Measurements from ENCODE around the gene RAI1.
A peak's percentile ranks its signal among the peaks of the same experiment; 100 is the strongest.
"Not testable (repeated sequence)": the region's sequence is repeated elsewhere in the genome, so short reads cannot be mapped to it uniquely, and the experiment has no call there.

The RAI1 gene

GRCh38 chr17:17666111-17666714, 15.0 kb upstream of the RAI1 start:
- DNase-seq: no peak

DNA sequence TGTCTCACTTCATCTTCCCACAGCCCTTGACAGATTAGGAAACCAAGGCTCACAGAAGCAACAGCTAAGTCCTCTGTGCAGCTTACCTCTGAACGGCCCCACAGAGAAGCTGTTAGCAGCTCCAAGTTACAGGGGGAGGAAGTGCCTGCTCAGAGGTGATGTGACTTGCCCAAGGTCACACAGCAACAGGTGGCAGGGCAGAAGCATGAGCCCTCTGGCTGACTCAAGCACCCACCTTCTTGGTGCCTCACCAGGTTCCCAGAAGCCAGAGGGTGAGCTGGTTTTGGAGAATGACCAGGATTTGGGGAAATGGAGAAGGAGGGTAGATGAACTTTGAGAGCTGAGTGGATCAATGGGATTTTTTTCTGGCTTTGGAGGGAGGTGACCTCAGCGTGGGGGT, 14.0 kb upstream of the RAI1 start:
- DNase-seq: no peak

GRCh38 chr17:17667947-17668346, 13.3 kb upstream of the RAI1 start:
- DNase-seq: no peak

GRCh38 chr17:17668358-17668757, 12.9 kb upstream of the RAI1 start:
- DNase-seq: no peak

- DNase-seq: no peak
Observed at GRCh38 chr17:17668775-17669579, 12.3 kb upstream of the RAI1 start.

GRCh38 chr17:17669580-17670235, 11.6 kb upstream of the RAI1 start:
- DNase-seq: no peak

DNA sequence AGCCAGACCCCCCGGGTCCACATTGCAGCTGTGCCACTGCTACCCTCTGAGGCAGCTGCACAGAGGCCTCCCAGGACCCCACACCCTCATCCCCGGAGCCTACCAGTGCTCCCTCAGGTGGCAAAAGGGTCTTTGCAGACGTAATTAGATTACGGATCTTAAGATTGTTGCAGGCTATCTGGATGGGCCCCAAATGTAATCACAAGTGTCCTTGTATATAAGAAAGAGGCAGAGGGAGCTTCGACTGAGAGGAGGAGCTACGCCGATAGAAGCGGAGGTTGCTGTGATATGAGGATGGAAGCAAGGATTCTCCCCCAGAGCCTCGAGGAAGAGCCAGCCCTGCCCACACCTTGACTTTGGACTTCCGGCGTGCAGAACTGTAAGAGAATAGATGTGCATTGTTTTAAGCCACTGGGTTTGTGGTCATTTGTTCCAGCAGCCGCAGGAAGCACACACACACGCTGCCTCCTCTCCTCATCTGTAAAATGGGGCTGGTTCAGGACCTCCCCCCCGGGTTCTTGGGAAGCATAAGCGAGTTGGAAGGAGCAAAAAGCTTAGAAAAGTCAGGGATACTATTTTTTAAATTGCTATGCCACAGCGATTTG, 10.5 kb upstream of the RAI1 start:
- no peak for DNase-seq

DNA sequence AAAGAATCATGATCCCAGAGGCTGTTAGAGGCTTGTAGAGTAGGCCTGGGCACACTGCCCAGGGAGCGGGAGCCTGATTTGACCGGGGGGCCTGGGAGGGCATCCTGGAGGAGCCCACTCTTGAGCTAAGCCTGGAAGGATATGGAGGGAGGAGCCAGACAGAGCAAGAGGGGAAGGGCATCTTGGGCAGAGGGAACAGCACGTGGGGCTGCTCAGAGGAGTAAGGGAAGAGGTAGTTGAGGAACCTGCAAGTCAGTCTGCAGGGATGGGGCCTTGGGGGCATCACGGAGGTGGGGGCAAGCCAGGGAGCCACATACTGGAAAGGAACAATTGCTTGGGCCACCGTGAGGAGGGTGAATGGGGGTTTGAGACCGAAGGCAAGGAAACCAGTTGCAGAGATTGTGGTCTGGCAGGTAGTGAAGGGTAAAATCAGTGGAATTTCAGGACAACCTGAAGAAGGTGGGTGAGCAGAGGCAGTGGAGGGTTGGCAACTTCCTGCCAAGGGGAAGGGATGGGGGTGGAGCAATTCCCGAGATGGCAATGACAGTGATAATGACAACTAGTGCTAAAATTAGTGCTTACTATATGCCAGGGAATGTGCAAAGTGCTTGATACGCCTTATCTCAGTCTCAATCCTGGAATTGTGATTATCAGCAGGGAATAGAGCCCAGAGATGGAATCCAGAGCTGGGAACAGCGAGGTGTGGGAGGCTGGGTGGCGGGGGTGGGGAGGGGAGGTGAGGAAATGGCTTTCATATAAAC, 9.7 kb upstream of the RAI1 start:
- no peak for DNase-seq

DNA sequence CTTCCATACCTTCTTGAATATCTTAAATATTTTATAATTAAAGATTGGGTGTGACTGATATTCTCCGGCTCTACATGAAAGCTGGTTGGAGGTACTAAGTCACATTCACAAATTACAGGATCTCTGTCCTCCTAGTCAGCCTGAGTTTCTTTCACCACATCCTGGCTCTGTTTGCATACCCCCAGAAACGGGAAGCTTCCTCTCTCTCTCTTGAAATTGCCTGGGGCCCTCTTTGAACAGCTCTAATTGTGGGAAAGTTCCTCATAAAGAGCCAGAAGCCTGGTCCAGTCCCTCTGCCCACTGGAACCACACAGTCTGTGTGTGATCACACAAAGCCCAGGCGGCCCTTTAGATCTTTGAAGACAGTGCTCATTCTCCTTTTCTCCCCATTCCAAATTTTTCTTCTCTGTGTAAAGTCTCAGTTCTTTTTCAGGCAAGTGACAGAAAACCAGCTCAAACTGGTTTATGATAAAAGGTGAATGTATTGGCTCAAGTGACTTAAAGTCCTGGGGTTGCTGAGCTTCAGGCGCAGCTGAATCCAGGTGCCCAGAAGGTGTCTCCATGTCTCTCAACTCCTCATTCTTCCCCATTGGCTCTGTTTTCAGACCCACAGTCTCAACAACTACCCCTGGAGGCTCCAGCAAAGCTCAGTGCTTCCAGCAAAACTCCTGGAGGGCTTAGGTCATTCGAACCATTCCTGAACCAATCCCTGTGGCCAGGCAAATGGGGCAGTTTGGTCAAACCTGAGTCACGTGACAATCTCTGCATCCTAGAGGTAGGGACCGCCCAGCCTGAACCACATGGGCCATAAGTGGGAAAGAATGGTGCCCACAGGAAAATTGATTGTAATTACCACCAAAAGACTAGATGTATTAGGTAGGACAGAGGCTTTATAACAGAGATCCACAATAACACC, 8.5 kb upstream of the RAI1 start:
- no peak for DNase-seq

DNA sequence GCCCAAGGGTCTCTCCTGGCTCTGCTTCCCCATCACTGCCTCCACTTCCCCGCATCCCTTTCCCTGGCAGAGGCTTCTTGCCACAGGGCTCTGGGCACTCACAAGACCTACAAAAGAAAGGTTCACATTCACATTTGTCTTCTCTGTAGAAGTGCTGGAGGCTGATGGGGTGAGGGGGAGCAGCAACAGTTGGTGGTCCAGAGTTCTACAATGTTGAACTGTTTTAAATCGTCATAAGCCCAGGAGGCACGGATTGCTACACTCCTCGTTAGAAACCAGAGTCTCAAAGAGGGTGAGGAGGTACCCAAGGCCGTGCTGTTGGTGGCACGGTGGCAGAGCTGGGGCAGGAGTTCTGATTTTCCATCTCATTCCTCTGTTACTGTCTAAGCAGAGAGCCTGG, 5.8 kb upstream of the RAI1 start:
- DNase-seq: no peak

DNA sequence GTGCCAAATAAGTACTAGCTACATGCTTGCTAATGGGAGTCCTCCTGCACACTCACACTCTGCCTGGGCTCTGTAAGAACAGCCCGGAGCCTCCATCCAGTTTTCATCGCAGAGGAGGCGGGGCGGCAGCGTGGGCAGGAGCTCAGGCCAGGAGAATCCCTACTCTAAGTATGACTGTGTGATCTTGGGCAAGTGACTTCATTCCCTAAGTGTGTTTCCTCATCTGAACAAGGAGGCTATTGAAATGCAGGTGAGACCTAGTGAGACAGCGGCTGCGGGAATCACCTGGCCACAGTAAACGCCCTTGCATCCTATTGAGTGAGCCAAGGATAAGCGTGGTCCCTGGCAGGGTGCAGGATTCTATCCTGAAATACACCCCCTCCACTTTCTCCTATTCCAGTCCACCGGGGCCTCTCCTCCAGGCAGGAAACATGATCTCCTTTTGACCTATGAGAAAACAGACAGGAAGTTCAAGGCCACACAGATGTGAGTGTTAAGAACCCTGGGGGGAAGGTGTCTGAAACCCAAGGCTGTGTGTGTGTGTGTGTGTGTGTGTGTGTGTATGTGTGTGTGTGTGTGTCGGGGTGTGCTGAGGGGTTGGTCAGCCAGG, 5.2 kb upstream of the RAI1 start:
- no peak for DNase-seq

DNA sequence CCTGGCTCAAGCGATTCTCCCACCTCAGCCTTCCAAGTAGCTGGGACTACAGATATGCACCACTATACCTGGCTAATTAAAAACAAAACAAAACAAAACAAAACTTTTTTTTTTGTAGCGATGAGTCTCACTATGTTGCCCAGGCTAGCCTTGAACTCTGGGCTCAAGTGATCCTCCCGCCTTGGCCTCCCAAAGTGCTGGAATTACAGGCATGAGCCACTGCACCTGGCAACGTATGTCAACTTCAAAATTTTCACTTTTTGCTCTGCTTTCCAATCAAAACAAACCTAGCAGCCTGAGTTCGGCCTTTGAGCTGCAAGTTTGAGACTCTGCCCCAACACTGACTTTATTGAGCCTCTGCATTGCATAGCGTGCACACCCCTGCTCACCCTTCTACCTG, 4.5 kb upstream of the RAI1 start:
- no peak for DNase-seq

DNA sequence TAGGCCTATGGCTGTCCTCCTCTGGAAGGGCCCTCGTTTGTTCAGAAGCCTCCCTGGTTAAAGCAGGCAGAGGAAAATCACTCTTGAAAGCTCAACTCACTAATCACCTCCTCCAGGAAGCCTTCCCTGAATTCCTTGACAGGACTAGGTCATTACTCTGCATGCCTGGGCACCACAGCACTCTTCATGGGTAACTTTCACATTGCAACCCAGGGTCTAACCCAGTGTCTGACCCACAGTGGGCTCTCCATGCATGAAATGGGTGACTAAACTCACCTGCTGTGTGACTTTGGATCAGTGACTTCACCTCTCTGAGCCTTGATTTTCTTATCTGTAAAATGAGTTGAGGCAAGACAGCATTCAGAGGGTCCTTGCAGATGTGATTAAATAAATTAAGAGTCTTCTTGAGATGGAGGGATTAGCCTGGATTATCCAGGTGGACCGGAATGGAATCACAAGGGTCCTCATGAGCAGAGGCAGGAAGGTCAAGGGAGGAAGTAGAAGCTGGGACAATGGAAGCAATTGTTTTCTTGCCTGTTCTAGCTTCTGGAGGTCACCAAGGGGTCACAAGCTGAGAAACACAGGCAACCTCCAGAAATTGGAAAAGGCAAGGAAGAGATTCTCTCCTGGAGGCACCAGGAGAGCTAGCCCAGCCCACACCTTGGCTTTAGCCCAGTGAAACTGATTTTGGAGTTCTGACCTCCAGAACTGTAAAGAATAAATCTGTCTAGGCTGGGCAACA, 3.8 kb upstream of the RAI1 start:
- no peak for DNase-seq

- not testable (repeated sequence) for DNase-seq
Observed at GRCh38 chr17:17678063-17678699, 3.1 kb upstream of the RAI1 start.

- no peak for DNase-seq
Observed at GRCh38 chr17:17679243-17679642, 2.0 kb upstream of the RAI1 start.

GRCh38 chr17:17679748-17680147, 1.5 kb upstream of the RAI1 start:
- DNase-seq: no peak

- no peak for DNase-seq
Observed at GRCh38 chr17:17680477-17681186, 626 bp upstream of the RAI1 start.

- peak; percentile 30 for DNase-seq
Observed at GRCh38 chr17:17681744-17682292, 560 bp downstream of the RAI1 start.

DNA sequence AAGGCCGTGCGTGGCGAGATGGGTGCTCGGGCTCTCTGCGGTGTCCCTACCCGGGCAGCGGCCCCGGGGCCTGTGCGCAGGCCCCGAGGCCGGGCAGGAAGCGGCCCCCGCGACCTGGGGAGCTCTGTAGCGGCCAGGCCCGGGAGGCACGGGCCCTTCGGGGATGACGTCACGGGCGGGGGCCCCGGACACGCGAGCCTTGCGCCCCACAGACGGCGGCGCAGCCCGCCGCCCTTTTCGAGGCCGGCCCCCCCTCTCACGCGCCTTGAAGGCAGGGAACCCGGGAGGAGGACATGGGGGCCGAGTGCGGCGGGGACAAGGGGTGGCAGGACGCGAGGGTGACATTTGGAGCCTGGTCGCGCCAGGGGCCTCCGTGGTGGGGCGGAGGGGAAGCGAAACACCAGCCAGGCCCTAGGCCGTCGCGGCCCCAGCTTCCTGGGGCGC, 1.1 kb downstream of the RAI1 start:
- no peak for DNase-seq
